BLaER1 (cell line): ENCODE results near the gene PDE1C.

Experiments used
- H3K27ac ChIP-seq: shearing (Covaris generic); formaldehyde crosslinking; 2 replicates; pipeline ENCODE4 v1.8.1; 2022
- H3K27me3 ChIP-seq: shearing (Covaris generic); formaldehyde crosslinking; 2 replicates; pipeline ENCODE4 v1.8.1; 2022
- H3K36me3 ChIP-seq: shearing (Covaris generic); formaldehyde crosslinking; 2 replicates; pipeline ENCODE4 v1.8.1; 2022
- H3K4me1 ChIP-seq: shearing (Covaris generic); formaldehyde crosslinking; 2 replicates; pipeline ENCODE4 v1.8.1; 2022
- H3K4me2 ChIP-seq: shearing (Covaris generic); formaldehyde crosslinking; 2 replicates; pipeline ENCODE4 v1.8.1; 2022
- H3K4me3 ChIP-seq: shearing (Covaris generic); formaldehyde crosslinking; 2 replicates; pipeline ENCODE4 v1.8.1; 2022
- H3K9ac ChIP-seq: shearing (Covaris generic); formaldehyde crosslinking; 2 replicates; pipeline ENCODE4 v1.8.1; 2022
- H3K9me3 ChIP-seq: shearing (Covaris generic); formaldehyde crosslinking; 2 replicates; pipeline ENCODE4 v1.8.1; 2022
- H4K20me1 ChIP-seq: shearing (Covaris generic); formaldehyde crosslinking; 2 replicates; pipeline ENCODE4 v1.8.1; 2022
- Cebpa-rat ChIP-seq: shearing (Covaris generic); IDR thresholded peaks from 2 replicates; pipeline ENCODE4 v1.8.1; 2022

PDE1C gene

GRCh38 chr7:32070406-32071360 is at the start of gene PDE1C:
PDE1C (minus strand) TSS chr7:32070407.
- no peak within 1 kb of the TSS for H3K4me2 ChIP-seq
- no peaks in the 10 kb centered on the region for H4K20me1 ChIP-seq
- peaks cover 10% of the 10 kb centered on the region; the same call in 1 of the 2 replicates for H3K4me1 ChIP-seq
- H3K9me3 ChIP-seq: peaks cover 12% of the 10 kb centered on the region
- H3K36me3 ChIP-seq: no peaks in the 10 kb centered on the region
- no peak within 1 kb of the TSS for H3K27ac ChIP-seq
- no peak within 1 kb of the TSS for H3K4me3 ChIP-seq
- H3K27me3 ChIP-seq: no peaks in the 10 kb centered on the region
- no peak for TF ChIP-seq Cebpa-rat
- no peak within 1 kb of the TSS for H3K9ac ChIP-seq

GRCh38 chr7:32119790-32120196 is 49.6 kb upstream of the PDE1C start:
- Histone ChIP-seq H3K9me3 (peaks cover 6% of the 10 kb centered on the region), H3K27ac (no peak overlapping the region), H3K4me3 (no peak overlapping the region), H4K20me1 (no peaks in the 10 kb centered on the region), H3K9ac (no peak overlapping the region), H3K4me2 (no peak overlapping the region), H3K4me1 (no peaks in the 10 kb centered on the region), H3K27me3 (no peaks in the 10 kb centered on the region), H3K36me3 (no peaks in the 10 kb centered on the region)
- TF ChIP-seq Cebpa-rat: no peak

GRCh38 chr7:32117837-32118236 is 47.6 kb upstream of the PDE1C start:
- Histone ChIP-seq H3K36me3 (no peaks in the 10 kb centered on the region), H3K4me3 (no peak overlapping the region)

GRCh38 chr7:32116436-32116835 is 46.2 kb upstream of the PDE1C start:
- no peak overlapping the region for H3K4me2 ChIP-seq
- no peak overlapping the region for H3K27ac ChIP-seq

More at GRCh38 chr7:32117837-32118236, 47.6 kb upstream of the PDE1C start:
- Histone ChIP-seq H3K27me3 (no peaks in the 10 kb centered on the region), H3K27ac (no peak overlapping the region), H3K9me3 (peaks cover 8% of the 10 kb centered on the region), H3K4me1 (no peaks in the 10 kb centered on the region), H4K20me1 (no peaks in the 10 kb centered on the region), H3K4me2 (no peak overlapping the region), H3K9ac (no peak overlapping the region)
- TF ChIP-seq Cebpa-rat: no peak

GRCh38 chr7:32115831-32116230 is 45.6 kb upstream of the PDE1C start:
- Histone ChIP-seq H3K27me3 (no peaks in the 10 kb centered on the region), H3K4me2 (no peak overlapping the region), H3K36me3 (no peaks in the 10 kb centered on the region), H3K9me3 (peaks cover 25% of the 10 kb centered on the region), H3K9ac (no peak overlapping the region), H3K27ac (no peak overlapping the region), H3K4me3 (no peak overlapping the region), H3K4me1 (no peaks in the 10 kb centered on the region), H4K20me1 (no peaks in the 10 kb centered on the region)
- no peak for TF ChIP-seq Cebpa-rat

More at GRCh38 chr7:32116436-32116835, 46.2 kb upstream of the PDE1C start:
- H3K9me3 ChIP-seq: peaks cover 19% of the 10 kb centered on the region
- no peaks in the 10 kb centered on the region for H3K36me3 ChIP-seq
- H3K4me3 ChIP-seq: no peak overlapping the region
- no peak for TF ChIP-seq Cebpa-rat
- no peaks in the 10 kb centered on the region for H3K4me1 ChIP-seq
- H3K9ac ChIP-seq: no peak overlapping the region
- no peaks in the 10 kb centered on the region for H3K27me3 ChIP-seq
- no peaks in the 10 kb centered on the region for H4K20me1 ChIP-seq

- Histone ChIP-seq H3K4me3 (no peak overlapping the region), H3K9ac (no peak overlapping the region)
- no peak for TF ChIP-seq Cebpa-rat
Measured at GRCh38 chr7:32108651-32109050, 38.4 kb upstream of the PDE1C start.

GRCh38 chr7:32104766-32105165 is 34.6 kb upstream of the PDE1C start:
- H3K4me3 ChIP-seq: peak overlapping the region; percentile 15; the same call in 1 of the 2 replicates
- H3K9ac ChIP-seq: no peak overlapping the region
- H3K4me1 ChIP-seq: peaks cover 54% of the 10 kb centered on the region
- peak overlapping the region; percentile 14; the same call in 1 of the 2 replicates for H3K27ac ChIP-seq
- peaks cover 32% of the 10 kb centered on the region for H3K9me3 ChIP-seq
- peak overlapping the region; percentile 78 for H3K4me2 ChIP-seq
- no peaks in the 10 kb centered on the region for H4K20me1 ChIP-seq
- H3K27me3 ChIP-seq: no peaks in the 10 kb centered on the region
- no peak for TF ChIP-seq Cebpa-rat
- H3K36me3 ChIP-seq: no peaks in the 10 kb centered on the region

More at GRCh38 chr7:32108651-32109050, 38.4 kb upstream of the PDE1C start:
- Histone ChIP-seq H3K27ac (no peak overlapping the region), H3K4me1 (peaks cover 29% of the 10 kb centered on the region), H4K20me1 (no peaks in the 10 kb centered on the region), H3K36me3 (no peaks in the 10 kb centered on the region), H3K27me3 (no peaks in the 10 kb centered on the region), H3K4me2 (no peak overlapping the region), H3K9me3 (peaks cover 33% of the 10 kb centered on the region)

GRCh38 chr7:32103361-32103760 is 33.2 kb upstream of the PDE1C start:
- H3K4me1 ChIP-seq: peaks cover 54% of the 10 kb centered on the region
- TF ChIP-seq Cebpa-rat: no peak
- peak overlapping the region; percentile 53 for H3K4me2 ChIP-seq

GRCh38 chr7:32102432-32102873 is 32.2 kb upstream of the PDE1C start:
- H3K4me3 ChIP-seq: no peak overlapping the region
- peaks cover 32% of the 10 kb centered on the region for H3K9me3 ChIP-seq
- H3K36me3 ChIP-seq: no peaks in the 10 kb centered on the region
- no peak for TF ChIP-seq Cebpa-rat
- no peaks in the 10 kb centered on the region for H3K27me3 ChIP-seq
- no peak overlapping the region for H3K9ac ChIP-seq
- no peaks in the 10 kb centered on the region for H4K20me1 ChIP-seq
- H3K27ac ChIP-seq: no peak overlapping the region
- H3K4me1 ChIP-seq: peaks cover 54% of the 10 kb centered on the region
- peak overlapping the region; percentile 53 for H3K4me2 ChIP-seq

More at GRCh38 chr7:32103361-32103760, 33.2 kb upstream of the PDE1C start:
- no peaks in the 10 kb centered on the region for H4K20me1 ChIP-seq
- H3K27ac ChIP-seq: no peak overlapping the region
- H3K9me3 ChIP-seq: peaks cover 32% of the 10 kb centered on the region
- H3K36me3 ChIP-seq: no peaks in the 10 kb centered on the region
- peak overlapping the region; percentile 46 for H3K4me3 ChIP-seq
- no peak overlapping the region for H3K9ac ChIP-seq
- no peaks in the 10 kb centered on the region for H3K27me3 ChIP-seq

GRCh38 chr7:32100407-32100907 is 30.2 kb upstream of the PDE1C start:
- Histone ChIP-seq H3K4me2 (no peak overlapping the region), H3K36me3 (no peaks in the 10 kb centered on the region), H3K9ac (no peak overlapping the region), H3K27me3 (no peaks in the 10 kb centered on the region), H4K20me1 (no peaks in the 10 kb centered on the region), H3K9me3 (peaks cover 21% of the 10 kb centered on the region), H3K4me3 (no peak overlapping the region), H3K4me1 (peaks cover 43% of the 10 kb centered on the region), H3K27ac (no peak overlapping the region)
- no peak for TF ChIP-seq Cebpa-rat
